ENCODE data around the gene ZNF638. TPM values are rescaled to one million over a fixed set of nuclear protein-coding genes. Genes with fewer than 3 reads are reported as not detected.
"Not testable (repeated sequence)": the region's sequence is repeated elsewhere in the genome, so short reads cannot be mapped to it uniquely, and the experiment has no call there.

Gene ZNF638
- total RNA-seq, 1 experiment from 2014 or later: 109 TPM

DNA sequence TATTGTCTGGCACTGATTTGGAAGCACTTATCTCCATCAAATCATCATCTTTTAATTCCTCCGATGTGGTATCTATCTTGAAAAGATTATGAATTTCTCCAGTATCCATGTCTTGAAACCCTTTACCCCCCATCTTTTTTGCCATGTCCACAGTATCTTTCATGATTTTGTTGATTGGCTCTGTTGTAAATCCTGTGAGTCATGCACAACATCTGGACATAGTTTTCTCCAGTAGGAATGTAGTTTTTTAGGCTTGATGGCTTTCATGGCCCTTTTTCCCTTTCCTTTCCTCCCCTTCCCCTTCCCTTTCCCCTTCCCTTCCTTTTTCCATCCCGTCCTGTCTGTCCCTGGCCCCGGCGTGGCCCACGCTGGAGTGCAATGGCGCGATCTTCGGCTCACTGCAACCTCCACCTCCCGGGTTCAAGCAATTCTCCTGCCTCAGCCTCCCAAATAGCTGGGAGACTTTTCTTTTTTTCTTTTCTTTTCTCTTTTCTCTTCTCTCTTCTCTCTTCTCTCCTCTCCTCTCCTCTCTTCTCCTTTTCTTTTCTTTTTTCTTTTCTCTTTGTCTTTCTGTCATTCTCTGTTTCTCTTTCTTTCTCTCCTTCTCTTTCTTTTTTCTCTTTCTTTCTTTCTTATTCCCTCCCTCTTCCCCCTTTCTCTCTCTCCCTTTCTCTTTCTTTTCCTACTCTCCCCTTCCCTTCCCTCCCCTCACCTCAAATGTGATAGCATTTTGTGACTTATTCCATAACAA is 18.4 kb upstream of the ZNF638 start:
- CTCF ChIA-PET: interaction anchor here (1.8 kb wide), 1 partner anchor 14 kb away, joined by 5 read pairs; no protein-coding TSS in a partner anchor

DNA sequence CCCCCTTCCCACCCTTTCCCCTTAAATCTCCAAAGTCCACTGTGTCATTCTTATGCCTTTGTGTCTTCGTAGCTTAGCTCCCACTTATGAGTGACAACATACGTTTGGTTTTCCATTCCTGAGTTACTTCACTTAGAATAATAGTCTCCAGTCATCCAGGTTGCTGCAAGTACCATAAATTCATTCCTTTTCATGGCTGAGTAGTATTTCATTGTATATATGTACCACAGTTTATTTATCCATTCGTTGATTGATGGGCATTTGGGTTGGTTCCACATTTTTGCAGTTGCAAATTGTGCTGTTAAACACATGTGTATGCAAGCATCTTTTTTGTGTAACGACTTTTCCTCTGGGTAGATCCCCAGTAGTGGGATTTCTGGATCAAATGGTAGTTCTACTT is 14.5 kb upstream of the ZNF638 start:
- POLR2A ChIA-PET: no interaction called here

More for the DNA sequence above, 18.4 kb upstream of the ZNF638 start:
- DNase-seq (ENCODE audit: low spot score): no peak
- no peaks in the 10 kb centered on the region; the same call in 1 of the 2 replicates for H3K27me3 Mint-ChIP-seq (ENCODE audit: low read depth)
- H3K4me3 Mint-ChIP-seq: no peak overlapping the region
- POLR2A ChIA-PET: no interaction called here
- no peaks in the 10 kb centered on the region for H3K4me1 Mint-ChIP-seq
- no peak overlapping the region for H3K27ac Mint-ChIP-seq
- peaks cover 20% of the 10 kb centered on the region for H3K9me3 Mint-ChIP-seq
- ATAC-seq: no peak
- TF ChIP-seq, protein P1, sequence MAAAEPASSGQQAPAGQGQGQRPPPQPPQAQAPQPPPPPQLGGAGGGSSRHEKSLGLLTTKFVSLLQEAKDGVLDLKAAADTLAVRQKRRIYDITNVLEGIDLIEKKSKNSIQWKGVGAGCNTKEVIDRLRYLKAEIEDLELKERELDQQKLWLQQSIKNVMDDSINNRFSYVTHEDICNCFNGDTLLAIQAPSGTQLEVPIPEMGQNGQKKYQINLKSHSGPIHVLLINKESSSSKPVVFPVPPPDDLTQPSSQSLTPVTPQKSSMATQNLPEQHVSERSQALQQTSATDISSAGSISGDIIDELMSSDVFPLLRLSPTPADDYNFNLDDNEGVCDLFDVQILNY (CRISPR knock-in tag; IDR thresholded peaks at IDR 0.05): no peak
- TF ChIP-seq, protein P2, sequence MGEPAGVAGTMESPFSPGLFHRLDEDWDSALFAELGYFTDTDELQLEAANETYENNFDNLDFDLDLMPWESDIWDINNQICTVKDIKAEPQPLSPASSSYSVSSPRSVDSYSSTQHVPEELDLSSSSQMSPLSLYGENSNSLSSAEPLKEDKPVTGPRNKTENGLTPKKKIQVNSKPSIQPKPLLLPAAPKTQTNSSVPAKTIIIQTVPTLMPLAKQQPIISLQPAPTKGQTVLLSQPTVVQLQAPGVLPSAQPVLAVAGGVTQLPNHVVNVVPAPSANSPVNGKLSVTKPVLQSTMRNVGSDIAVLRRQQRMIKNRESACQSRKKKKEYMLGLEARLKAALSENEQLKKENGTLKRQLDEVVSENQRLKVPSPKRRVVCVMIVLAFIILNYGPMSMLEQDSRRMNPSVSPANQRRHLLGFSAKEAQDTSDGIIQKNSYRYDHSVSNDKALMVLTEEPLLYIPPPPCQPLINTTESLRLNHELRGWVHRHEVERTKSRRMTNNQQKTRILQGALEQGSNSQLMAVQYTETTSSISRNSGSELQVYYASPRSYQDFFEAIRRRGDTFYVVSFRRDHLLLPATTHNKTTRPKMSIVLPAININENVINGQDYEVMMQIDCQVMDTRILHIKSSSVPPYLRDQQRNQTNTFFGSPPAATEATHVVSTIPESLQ (CRISPR knock-in tag; IDR thresholded peaks at IDR 0.05): no peak
- no peak for TF ChIP-seq FOXK1 (CRISPR knock-in tag; IDR thresholded peaks at IDR 0.05)
- H3K36me3 Mint-ChIP-seq: peaks cover 14% of the 10 kb centered on the region

DNA sequence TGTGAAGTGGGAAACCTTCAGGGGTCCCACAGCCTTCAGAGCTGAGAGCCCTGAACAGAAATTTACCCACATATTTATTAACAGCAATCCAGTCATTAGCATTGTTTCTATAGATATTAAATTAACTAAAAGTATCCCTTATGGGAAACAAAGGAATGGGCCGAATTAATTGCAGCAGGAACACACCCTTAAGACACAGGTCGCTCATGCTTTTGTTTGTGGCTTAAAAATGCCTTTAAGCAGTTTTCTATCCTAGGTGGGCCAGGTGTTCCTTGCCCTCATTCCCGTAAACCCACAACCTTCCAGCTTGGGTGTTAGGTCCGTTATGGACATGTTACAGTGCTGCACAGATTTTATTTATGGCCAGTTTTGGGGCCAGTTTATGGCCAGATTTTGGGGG is 13.7 kb upstream of the ZNF638 start:
- H3K27me3 Mint-ChIP-seq (ENCODE audit: low read depth); H3K27ac Mint-ChIP-seq; DNase-seq (ENCODE audit: low spot score); CTCF ChIA-PET; H3K4me3 Mint-ChIP-seq; ATAC-seq; H3K4me1 Mint-ChIP-seq; POLR2A ChIA-PET: not testable (repeated sequence)
- H3K36me3 Mint-ChIP-seq: peaks cover 55% of the 10 kb centered on the region
- peaks cover 62% of the 10 kb centered on the region for H3K9me3 Mint-ChIP-seq

More for the DNA sequence above, 14.5 kb upstream of the ZNF638 start:
- ATAC-seq: no peak
- no peak for DNase-seq (ENCODE audit: low spot score)
- CTCF ChIA-PET: no interaction called here
- Mint-ChIP-seq H3K9me3 (peaks cover 56% of the 10 kb centered on the region), H3K36me3 (peaks cover 49% of the 10 kb centered on the region), H3K4me3 (no peak overlapping the region), H3K27me3 (ENCODE audit: low read depth) (no peaks in the 10 kb centered on the region; the same call in 1 of the 2 replicates), H3K4me1 (no peaks in the 10 kb centered on the region), H3K27ac (no peak overlapping the region)
- TF ChIP-seq GTF2I (CRISPR knock-in tag; conservative IDR thresholded peaks at IDR 0.05) (0 out of 2 replicates have a peak, but pooled peaks have one; percentile 20), SMAD4 (CRISPR knock-in tag; IDR thresholded peaks at IDR 0.05) (no peak)

DNA sequence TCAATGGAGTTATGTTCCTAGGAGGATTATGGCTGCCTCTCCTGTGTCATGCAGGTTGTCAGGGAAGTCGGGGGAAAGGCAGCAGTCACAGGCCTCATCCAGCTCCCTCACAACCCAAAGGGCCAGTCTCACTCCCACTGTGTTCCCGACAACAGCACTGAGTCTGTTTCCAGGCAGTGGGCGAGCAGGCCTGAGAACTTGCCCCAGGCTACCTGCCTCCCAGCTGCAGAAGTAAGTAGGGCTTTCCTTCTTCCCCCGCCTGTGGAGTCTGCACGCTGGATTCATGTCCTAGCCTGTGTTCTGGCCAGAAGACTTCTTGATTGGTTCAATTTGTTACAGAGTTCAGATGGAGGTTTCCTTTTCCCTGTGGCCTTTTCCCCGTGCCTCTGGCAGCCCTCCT is 8.2 kb upstream of the ZNF638 start:
- ChIA-PET POLR2A (no interaction called here), CTCF (interaction anchor here (1.1 to 3.2 kb wide), 2 partner anchors 9 to 166 kb away, joined by 3 to 19 read pairs; partner anchors contain the start of gene ZNF638)
- Mint-ChIP-seq H3K36me3 (peaks cover 39% of the 10 kb centered on the region), H3K9me3 (peaks cover 39% of the 10 kb centered on the region), H3K27me3 (ENCODE audit: low read depth) (0 out of 2 replicates have a peak, but pooled peaks cover 3% of the 10 kb centered on the region), H3K4me3 (no peak overlapping the region), H3K4me1 (no peaks in the 10 kb centered on the region), H3K27ac (no peak overlapping the region)
- ATAC-seq (no peak), DNase-seq (ENCODE audit: low spot score) (no peak)
- TF ChIP-seq, protein P3, sequence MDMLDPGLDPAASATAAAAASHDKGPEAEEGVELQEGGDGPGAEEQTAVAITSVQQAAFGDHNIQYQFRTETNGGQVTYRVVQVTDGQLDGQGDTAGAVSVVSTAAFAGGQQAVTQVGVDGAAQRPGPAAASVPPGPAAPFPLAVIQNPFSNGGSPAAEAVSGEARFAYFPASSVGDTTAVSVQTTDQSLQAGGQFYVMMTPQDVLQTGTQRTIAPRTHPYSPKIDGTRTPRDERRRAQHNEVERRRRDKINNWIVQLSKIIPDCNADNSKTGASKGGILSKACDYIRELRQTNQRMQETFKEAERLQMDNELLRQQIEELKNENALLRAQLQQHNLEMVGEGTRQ (CRISPR knock-in tag; IDR thresholded peaks at IDR 0.05): no peak
- no peak for TF ChIP-seq ZNF317 (CRISPR knock-in tag; IDR thresholded peaks at IDR 0.05; ENCODE audit: borderline replicate concordance, low read depth)
- TF ChIP-seq ZNF219 (CRISPR knock-in tag; IDR thresholded peaks at IDR 0.05; ENCODE audit: borderline replicate concordance): no peak
- TF ChIP-seq CBFB (CRISPR knock-in tag; IDR thresholded peaks at IDR 0.05; ENCODE audit: low read depth): no peak
- no peak for TF ChIP-seq OVOL2 (CRISPR knock-in tag; IDR thresholded peaks at IDR 0.05; ENCODE audit: borderline replicate concordance)
- no peak for TF ChIP-seq RELA (CRISPR knock-in tag; IDR thresholded peaks at IDR 0.05; ENCODE audit: borderline replicate concordance)
- TF ChIP-seq TP53 (CRISPR knock-in tag; IDR thresholded peaks at IDR 0.05): no peak
- TF ChIP-seq, protein P4, sequence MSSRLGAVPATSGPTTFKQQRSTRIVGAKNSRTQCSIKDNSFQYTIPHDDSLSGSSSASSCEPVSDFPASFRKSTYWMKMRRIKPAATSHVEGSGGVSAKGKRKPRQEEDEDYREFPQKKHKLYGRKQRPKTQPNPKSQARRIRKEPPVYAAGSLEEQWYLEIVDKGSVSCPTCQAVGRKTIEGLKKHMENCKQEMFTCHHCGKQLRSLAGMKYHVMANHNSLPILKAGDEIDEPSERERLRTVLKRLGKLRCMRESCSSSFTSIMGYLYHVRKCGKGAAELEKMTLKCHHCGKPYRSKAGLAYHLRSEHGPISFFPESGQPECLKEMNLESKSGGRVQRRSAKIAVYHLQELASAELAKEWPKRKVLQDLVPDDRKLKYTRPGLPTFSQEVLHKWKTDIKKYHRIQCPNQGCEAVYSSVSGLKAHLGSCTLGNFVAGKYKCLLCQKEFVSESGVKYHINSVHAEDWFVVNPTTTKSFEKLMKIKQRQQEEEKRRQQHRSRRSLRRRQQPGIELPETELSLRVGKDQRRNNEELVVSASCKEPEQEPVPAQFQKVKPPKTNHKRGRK (CRISPR knock-in tag; IDR thresholded peaks at IDR 0.05; ENCODE audit: borderline replicate concordance): no peak
- TF ChIP-seq MXD4 (CRISPR knock-in tag; IDR thresholded peaks at IDR 0.05; ENCODE audit: borderline replicate concordance): no peak
- TF ChIP-seq, protein P5, sequence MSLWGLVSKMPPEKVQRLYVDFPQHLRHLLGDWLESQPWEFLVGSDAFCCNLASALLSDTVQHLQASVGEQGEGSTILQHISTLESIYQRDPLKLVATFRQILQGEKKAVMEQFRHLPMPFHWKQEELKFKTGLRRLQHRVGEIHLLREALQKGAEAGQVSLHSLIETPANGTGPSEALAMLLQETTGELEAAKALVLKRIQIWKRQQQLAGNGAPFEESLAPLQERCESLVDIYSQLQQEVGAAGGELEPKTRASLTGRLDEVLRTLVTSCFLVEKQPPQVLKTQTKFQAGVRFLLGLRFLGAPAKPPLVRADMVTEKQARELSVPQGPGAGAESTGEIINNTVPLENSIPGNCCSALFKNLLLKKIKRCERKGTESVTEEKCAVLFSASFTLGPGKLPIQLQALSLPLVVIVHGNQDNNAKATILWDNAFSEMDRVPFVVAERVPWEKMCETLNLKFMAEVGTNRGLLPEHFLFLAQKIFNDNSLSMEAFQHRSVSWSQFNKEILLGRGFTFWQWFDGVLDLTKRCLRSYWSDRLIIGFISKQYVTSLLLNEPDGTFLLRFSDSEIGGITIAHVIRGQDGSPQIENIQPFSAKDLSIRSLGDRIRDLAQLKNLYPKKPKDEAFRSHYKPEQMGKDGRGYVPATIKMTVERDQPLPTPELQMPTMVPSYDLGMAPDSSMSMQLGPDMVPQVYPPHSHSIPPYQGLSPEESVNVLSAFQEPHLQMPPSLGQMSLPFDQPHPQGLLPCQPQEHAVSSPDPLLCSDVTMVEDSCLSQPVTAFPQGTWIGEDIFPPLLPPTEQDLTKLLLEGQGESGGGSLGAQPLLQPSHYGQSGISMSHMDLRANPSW (CRISPR knock-in tag; conservative IDR thresholded peaks at IDR 0.05; ENCODE audit: low read depth): no peak
- no peak for TF ChIP-seq FOXP1 (CRISPR knock-in tag; IDR thresholded peaks at IDR 0.05; ENCODE audit: borderline replicate concordance)
